Smooth muscle cell of bladder (primary cell): Measurements from ENCODE around the gene DNAJC24. TPM values are rescaled to one million over a fixed set of nuclear protein-coding genes. Genes with fewer than 3 reads are reported as not detected.

Source experiments
- total RNA-seq: library from RNA; depleted of rRNA; stranded (reverse); fragments of >200 nt; gene quantifications from 2 replicates; pipeline ENCODE4 v1.2.3, GENCODE V29; 2014

The DNAJC24 gene
- 13.4 and 15.2 TPM in 2 replicates for total RNA-seq

GRCh38 chr11:31369348-31370329, at the start of gene DNAJC24, which contains the start of gene DCDC1:
DNAJC24 (plus strand) TSS chr11:31369860; CDS start chr11:31370749, 889 bp downstream.
DCDC1 (minus strand) TSS chr11:31369739; CDS start chr11:31328280, 41,459 bp downstream.

Other genes with a start within 250 kb of the DNAJC24 start
- under 0.01 and 0.09 TPM in 2 replicates for gene DCDC1, start 121 bp upstream of the DNAJC24 start, total RNA-seq
- gene IMMP1L, start 139.8 kb downstream of the DNAJC24 start, total RNA-seq: 4.8 and 7.2 TPM in 2 replicates
- gene ELP4, start 139.9 kb downstream of the DNAJC24 start, total RNA-seq: 10.6 and 12.2 TPM in 2 replicates